DOHH2 (cell line): Measurements from ENCODE around the gene DIP2C.

Experiments used
- H3F3A ChIP-seq: fragments of 200-600 bp; sonication (generic), shearing (Covaris generic); 2 replicates; pipeline ENCODE4 v1.6.0; 2016; ENCODE audit warnings: antibody characterized with exemption, mild to moderate bottlenecking; ENCODE audit not compliant: control insufficient read depth, insufficient read depth
- H3K27ac ChIP-seq: fragments of 200-600 bp; sonication (generic); 2 replicates; pipeline ENCODE4 v1.5.1; 2014; ENCODE audit warnings: low read depth, mild to moderate bottlenecking, low read length, moderate library complexity
- H3K27me3 ChIP-seq: fragments of 200-600 bp; sonication (generic); 2 replicates; pipeline ENCODE4 v1.6.1; 2014; ENCODE audit warnings: mild to moderate bottlenecking, low read length, mixed read lengths; ENCODE audit not compliant: control insufficient read depth
- H3K36me3 ChIP-seq: fragments of 200-600 bp; sonication (generic); 2 replicates; pipeline ENCODE4 v1.6.1; 2014; ENCODE audit warnings: mild to moderate bottlenecking, low read length, moderate library complexity, mixed read lengths; ENCODE audit not compliant: control insufficient read depth
- H3K4me1 ChIP-seq: fragments of 200-600 bp; sonication (generic); 2 replicates; pipeline ENCODE4 v1.6.1; 2014; ENCODE audit warnings: mild to moderate bottlenecking, low read length, mixed read lengths; ENCODE audit not compliant: control insufficient read depth
- H3K4me2 ChIP-seq: fragments of 200-600 bp; sonication (generic); 2 replicates; pipeline ENCODE4 v1.6.0; 2014; ENCODE audit warnings: mild to moderate bottlenecking, low read length, moderate library complexity
- H3K4me3 ChIP-seq: fragments of 200-600 bp; sonication (generic); 2 replicates; pipeline ENCODE4 v1.5.1; 2014; ENCODE audit warnings: mild to moderate bottlenecking, low read length, mixed read lengths
- H3K79me2 ChIP-seq: fragments of 200-600 bp; sonication (generic); 2 replicates; pipeline ENCODE4 v1.6.1; 2014; ENCODE audit warnings: mild to moderate bottlenecking, low read length, mixed read lengths; ENCODE audit not compliant: control insufficient read depth
- H3K9me2 ChIP-seq: fragments of 200-600 bp; sonication (generic); replicated peaks from 2 replicates; pipeline ENCODE4 v1.6.1; 2014; ENCODE audit warnings: mild to moderate bottlenecking, low read length, mixed read lengths; ENCODE audit not compliant: control insufficient read depth
- H3K9me3 ChIP-seq: fragments of 200-600 bp; sonication (generic); 2 replicates; pipeline ENCODE4 v1.6.1; 2014; ENCODE audit warnings: antibody characterized with exemption, low read length, mixed read lengths; ENCODE audit not compliant: control insufficient read depth, insufficient read depth
- H4K20me1 ChIP-seq: fragments of 200-600 bp; sonication (generic); 2 replicates; pipeline ENCODE4 v1.6.0; 2014; ENCODE audit warnings: low read depth, mild to moderate bottlenecking, antibody characterized with exemption, low read length, moderate library complexity; ENCODE audit not compliant: control insufficient read depth, insufficient read depth
- EZH2phosphoT487 ChIP-seq: fragments of 200-600 bp; sonication (generic); IDR thresholded peaks from 2 replicates; pipeline ENCODE4 v1.6.1; 2017; ENCODE audit warnings: borderline replicate concordance, mild to moderate bottlenecking, antibody characterized with exemption, low read length, moderate library complexity, mixed read lengths
- TF ChIP-seq, protein P1 (sequence below): fragments of 200-600 bp; sonication (generic); IDR thresholded peaks from one replicate; pipeline ENCODE4 v1.5.1; 2014; ENCODE audit warnings: antibody characterized with exemption, mild to moderate bottlenecking, low read depth, low read length; ENCODE audit not compliant: poor library complexity, severe bottlenecking

DIP2C gene

GRCh38 chr10:640673-641045 is 48.8 kb downstream of the DIP2C start:
- no peaks in the 10 kb centered on the region for H3K36me3 ChIP-seq
- no peaks in the 10 kb centered on the region for H3K9me2 ChIP-seq
- H3K4me2 ChIP-seq = no peak overlapping the region
- H3K79me2 ChIP-seq = no peaks in the 10 kb centered on the region
- TF ChIP-seq EZH2phosphoT487 = no peak
- TF ChIP-seq, protein P1, sequence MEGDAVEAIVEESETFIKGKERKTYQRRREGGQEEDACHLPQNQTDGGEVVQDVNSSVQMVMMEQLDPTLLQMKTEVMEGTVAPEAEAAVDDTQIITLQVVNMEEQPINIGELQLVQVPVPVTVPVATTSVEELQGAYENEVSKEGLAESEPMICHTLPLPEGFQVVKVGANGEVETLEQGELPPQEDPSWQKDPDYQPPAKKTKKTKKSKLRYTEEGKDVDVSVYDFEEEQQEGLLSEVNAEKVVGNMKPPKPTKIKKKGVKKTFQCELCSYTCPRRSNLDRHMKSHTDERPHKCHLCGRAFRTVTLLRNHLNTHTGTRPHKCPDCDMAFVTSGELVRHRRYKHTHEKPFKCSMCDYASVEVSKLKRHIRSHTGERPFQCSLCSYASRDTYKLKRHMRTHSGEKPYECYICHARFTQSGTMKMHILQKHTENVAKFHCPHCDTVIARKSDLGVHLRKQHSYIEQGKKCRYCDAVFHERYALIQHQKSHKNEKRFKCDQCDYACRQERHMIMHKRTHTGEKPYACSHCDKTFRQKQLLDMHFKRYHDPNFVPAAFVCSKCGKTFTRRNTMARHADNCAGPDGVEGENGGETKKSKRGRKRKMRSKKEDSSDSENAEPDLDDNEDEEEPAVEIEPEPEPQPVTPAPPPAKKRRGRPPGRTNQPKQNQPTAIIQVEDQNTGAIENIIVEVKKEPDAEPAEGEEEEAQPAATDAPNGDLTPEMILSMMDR = no peak
- no peaks in the 10 kb centered on the region for H3K4me1 ChIP-seq
- no peak overlapping the region for H3K27ac ChIP-seq
- no peaks in the 10 kb centered on the region for H3F3A ChIP-seq
- peaks cover 10% of the 10 kb centered on the region; the same call in 1 of the 2 replicates for H3K9me3 ChIP-seq
- no peaks in the 10 kb centered on the region for H4K20me1 ChIP-seq
- H3K27me3 ChIP-seq = no peaks in the 10 kb centered on the region
- no peak overlapping the region for H3K4me3 ChIP-seq

DNA sequence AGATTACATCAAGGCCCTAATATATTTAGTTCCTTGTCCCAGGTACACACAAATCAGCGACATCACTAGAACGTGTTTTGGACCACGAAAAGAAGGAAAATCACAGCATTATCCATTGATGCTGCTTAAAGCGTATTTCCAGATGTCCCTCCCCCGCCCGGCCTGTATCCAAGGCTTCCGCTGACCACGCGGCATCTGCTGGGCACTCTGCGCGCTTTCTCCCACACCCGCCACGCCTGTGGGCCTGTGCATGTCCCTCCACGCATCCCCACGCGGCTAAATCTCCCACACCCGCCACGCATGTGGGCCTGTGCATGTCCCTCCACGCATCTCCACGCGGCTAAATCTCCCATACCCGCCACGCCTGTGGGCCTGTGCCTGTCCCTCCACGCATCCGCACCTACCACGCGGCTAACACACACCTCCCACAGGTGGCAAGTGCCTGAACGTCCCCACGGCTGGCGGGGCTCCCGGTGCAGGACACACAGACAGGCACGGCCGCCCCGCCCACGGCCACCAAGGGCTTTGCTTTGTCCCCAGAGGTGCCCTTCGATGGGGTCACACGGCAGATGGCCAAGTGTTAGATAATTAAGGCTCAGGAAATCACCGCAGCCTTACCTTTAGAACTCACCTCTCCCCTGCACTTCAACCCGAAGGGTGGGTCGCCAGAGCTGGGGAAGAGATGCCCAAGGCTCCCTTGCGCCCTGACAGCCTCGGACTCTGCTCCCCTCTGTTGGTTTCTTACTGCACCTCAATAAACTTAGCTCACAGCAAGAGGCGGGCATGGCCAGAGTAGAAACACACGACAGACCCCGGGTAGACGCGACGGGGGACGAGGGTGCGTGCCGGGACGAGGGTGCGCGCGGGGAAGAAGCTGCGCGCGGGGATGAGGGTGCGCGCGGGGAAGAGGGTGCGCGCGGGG is 49.5 kb downstream of the DIP2C start:
- Histone ChIP-seq H3K9me2 (no peaks in the 10 kb centered on the region), H3K4me1 (no peaks in the 10 kb centered on the region), H3K9me3 (peaks cover 8% of the 10 kb centered on the region; the same call in 1 of the 2 replicates), H4K20me1 (no peaks in the 10 kb centered on the region), H3K27ac (no peak overlapping the region), H3K79me2 (no peaks in the 10 kb centered on the region), H3K36me3 (no peaks in the 10 kb centered on the region), H3K4me2 (no peak overlapping the region), H3K4me3 (no peak overlapping the region), H3F3A (no peaks in the 10 kb centered on the region), H3K27me3 (no peaks in the 10 kb centered on the region)
- TF ChIP-seq, protein P1 = no peak
- TF ChIP-seq EZH2phosphoT487 = no peak

DNA sequence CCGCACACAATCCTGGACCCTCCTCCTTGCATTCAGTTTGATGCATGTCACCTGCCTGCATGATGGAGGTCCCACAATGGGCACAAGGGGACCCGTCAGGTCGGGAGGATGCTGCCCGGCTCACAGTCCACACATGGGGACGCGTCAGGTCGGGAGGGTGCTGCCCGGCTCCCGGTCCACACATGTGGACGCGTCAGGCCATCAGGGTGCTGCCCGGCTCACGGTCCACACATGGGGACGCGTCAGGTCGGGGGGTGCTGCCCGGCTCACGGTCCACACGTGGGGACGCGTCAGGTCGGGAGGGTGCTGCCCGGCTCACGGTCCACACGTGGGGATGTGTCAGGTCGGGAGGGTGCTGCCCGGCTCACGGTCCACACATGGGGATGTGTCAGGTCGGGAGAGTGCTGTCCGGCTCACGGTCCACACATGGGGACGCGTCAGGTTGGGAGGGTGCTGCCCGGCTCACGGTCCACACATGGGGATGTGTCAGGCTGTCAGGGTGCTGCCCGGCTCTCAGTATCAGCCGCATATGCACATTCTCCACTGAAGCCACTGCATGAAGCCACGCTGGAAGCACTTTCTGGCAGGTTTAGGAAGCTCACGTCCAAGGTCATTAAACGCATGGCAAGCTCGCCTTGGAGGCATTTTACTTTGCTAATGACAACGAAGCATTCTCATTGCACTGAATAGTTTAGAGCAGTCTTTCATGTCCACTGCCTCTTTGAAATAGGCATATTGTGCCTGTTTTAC is 50.3 kb downstream of the DIP2C start:
- no peaks in the 10 kb centered on the region for H4K20me1 ChIP-seq
- H3K79me2 ChIP-seq = no peaks in the 10 kb centered on the region
- TF ChIP-seq, protein P1 = no peak
- no peak for TF ChIP-seq EZH2phosphoT487

More for the DNA sequence above, 50.3 kb downstream of the DIP2C start:
- H3F3A ChIP-seq = no peaks in the 10 kb centered on the region
- no peaks in the 10 kb centered on the region for H3K4me1 ChIP-seq
- H3K4me3 ChIP-seq = no peak overlapping the region
- no peaks in the 10 kb centered on the region for H3K9me2 ChIP-seq
- no peak overlapping the region for H3K4me2 ChIP-seq
- peaks cover 2% of the 10 kb centered on the region; the same call in 1 of the 2 replicates for H3K9me3 ChIP-seq
- H3K27me3 ChIP-seq = no peaks in the 10 kb centered on the region
- H3K27ac ChIP-seq = no peak overlapping the region
- H3K36me3 ChIP-seq = no peaks in the 10 kb centered on the region
